BE2C (cell line): Measurements from ENCODE around the gene CEBPG.

Experiments used
- DNase-seq: peaks from one replicate; pipeline ENCODE4 v3.0.0-alpha.2; 2020
- H3K27me3 ChIP-seq: fragments of 250-450 bp; sonication (Bioruptor Pico); 2 replicates; pipeline ENCODE4 v1.5.1; 2020; ENCODE audit warnings: mild to moderate bottlenecking
- H3K36me3 ChIP-seq: fragments of 250-450 bp; sonication (Bioruptor Pico); 2 replicates; pipeline ENCODE4 v1.5.1; 2020; ENCODE audit warnings: mild to moderate bottlenecking
- H3K4me1 ChIP-seq: fragments of 250-450 bp; sonication (Bioruptor Pico); 2 replicates; pipeline ENCODE4 v1.5.1; 2020
- H3K4me3 ChIP-seq: 2 replicates; pipeline ENCODE4 v1.5.1; 2011; ENCODE audit warnings: low read depth, low read length
- H3K9me3 ChIP-seq: fragments of 250-450 bp; sonication (Bioruptor Pico); 2 replicates; pipeline ENCODE4 v1.5.1; 2020
- TF ChIP-seq, protein P1 (sequence below): IDR thresholded peaks from 2 replicates; pipeline ENCODE4 v1.5.1; 2012; ENCODE audit warnings: mild to moderate bottlenecking, low read depth, low read length

Gene CEBPG

DNA sequence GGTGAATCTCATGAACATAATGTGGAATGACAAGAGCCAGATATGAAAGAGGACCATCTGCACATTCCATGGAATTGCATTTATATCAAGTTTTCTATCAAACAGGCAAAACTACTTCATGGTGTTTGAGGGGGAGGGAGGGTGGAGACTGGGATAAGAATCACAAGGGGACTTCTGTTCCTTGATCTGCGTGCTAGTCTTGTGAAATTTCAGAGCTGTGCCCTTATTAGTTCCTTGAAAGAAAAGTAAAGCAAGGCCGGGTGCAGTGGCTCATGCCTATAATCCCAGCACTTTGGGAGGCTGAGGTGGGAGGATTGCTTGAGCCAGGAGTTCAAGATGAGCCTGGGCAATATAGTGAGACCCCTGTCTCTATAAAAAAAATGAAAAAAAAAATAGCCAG lies 30.2 kb upstream of the CEBPG start:
- DNase-seq: no peak
- no peaks in the 10 kb centered on the region for H3K36me3 ChIP-seq
- no peaks in the 10 kb centered on the region for H3K4me1 ChIP-seq
- TF ChIP-seq, protein P1, sequence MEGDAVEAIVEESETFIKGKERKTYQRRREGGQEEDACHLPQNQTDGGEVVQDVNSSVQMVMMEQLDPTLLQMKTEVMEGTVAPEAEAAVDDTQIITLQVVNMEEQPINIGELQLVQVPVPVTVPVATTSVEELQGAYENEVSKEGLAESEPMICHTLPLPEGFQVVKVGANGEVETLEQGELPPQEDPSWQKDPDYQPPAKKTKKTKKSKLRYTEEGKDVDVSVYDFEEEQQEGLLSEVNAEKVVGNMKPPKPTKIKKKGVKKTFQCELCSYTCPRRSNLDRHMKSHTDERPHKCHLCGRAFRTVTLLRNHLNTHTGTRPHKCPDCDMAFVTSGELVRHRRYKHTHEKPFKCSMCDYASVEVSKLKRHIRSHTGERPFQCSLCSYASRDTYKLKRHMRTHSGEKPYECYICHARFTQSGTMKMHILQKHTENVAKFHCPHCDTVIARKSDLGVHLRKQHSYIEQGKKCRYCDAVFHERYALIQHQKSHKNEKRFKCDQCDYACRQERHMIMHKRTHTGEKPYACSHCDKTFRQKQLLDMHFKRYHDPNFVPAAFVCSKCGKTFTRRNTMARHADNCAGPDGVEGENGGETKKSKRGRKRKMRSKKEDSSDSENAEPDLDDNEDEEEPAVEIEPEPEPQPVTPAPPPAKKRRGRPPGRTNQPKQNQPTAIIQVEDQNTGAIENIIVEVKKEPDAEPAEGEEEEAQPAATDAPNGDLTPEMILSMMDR: no peak
- H3K27me3 ChIP-seq: peaks cover 13% of the 10 kb centered on the region; the same call in 1 of the 2 replicates
- no peaks in the 10 kb centered on the region for H3K9me3 ChIP-seq
- no peak overlapping the region for H3K4me3 ChIP-seq

DNA sequence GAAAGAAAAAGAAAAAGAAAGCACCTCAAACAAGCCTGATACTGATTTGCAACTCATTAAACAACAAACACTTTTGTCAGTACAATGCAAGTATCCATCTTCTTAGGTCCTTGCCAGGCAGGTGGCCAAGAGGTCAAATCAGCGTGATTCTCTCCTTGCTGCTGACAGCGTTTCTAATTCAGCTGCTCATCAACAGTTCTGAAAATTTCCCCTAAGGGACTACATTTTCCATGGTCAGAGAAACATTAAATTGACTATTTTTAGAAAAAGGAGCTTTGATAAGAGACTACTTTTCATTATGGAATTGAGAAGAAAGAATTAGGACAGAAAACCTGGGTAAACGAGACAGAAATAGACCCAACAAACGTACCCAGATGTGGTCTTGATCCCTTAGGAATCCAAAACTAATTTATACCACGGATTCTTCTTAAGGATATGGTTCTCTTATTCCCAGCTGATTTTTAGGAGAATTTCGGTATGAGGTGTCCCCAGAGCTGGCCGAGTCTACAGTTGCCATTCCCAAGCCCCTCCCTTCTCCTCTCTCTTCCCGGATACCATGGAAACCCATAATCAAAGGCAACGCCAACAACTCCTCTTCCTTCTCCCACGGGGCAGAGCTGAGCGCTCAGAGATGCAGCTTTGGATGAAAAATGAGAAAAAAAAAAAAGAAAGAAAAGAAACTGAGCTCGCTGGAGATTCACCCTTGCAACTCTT lies 29.5 kb upstream of the CEBPG start:
- Histone ChIP-seq H3K4me1 (no peaks in the 10 kb centered on the region), H3K36me3 (no peaks in the 10 kb centered on the region), H3K4me3 (no peak overlapping the region), H3K9me3 (no peaks in the 10 kb centered on the region), H3K27me3 (peaks cover 13% of the 10 kb centered on the region; the same call in 1 of the 2 replicates)
- TF ChIP-seq, protein P1: no peak
- DNase-seq: no peak

DNA sequence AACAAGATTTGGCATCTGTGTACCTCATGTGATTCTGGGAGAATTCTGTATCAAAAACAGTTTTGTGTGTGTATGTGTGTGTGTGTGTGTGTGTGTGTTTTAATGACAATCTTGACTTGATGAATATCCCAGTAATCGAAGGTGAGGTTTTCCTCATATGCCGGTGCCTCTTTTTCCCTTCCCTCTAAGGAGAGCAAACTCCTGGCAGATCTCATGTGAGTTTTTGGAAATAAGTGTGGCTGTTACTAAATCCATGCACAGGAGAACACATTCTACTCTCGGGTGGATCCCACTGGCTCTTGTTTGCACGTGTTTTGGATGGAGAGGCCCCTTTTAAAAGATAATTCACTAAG lies 29.0 kb upstream of the CEBPG start:
- Histone ChIP-seq H3K27me3 (peaks cover 13% of the 10 kb centered on the region; the same call in 1 of the 2 replicates), H3K9me3 (no peaks in the 10 kb centered on the region), H3K4me3 (no peak overlapping the region), H3K36me3 (no peaks in the 10 kb centered on the region), H3K4me1 (no peaks in the 10 kb centered on the region)
- DNase-seq: no peak
- TF ChIP-seq, protein P1: no peak

DNA sequence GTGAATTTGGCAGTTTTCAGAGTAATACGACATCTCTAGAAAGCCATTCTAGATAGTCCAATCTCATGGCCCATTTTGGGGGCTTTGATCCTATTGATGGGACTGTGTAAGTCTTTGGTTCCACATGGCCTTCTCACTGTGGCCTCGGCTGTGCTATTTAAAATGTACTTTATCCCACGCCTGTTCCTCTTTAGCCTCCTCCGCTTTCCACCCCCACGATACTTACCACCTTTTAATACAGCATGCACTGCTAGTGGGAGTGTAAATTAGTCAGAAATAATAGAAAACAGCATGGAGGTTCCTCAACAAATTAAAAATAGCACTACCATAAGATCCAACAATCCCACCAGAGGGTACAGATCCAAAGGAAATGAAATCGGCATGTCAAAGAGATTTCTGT lies 28.3 kb upstream of the CEBPG start:
- TF ChIP-seq, protein P1: no peak
- Histone ChIP-seq H3K4me1 (no peaks in the 10 kb centered on the region), H3K4me3 (no peak overlapping the region), H3K36me3 (no peaks in the 10 kb centered on the region), H3K27me3 (peaks cover 13% of the 10 kb centered on the region; the same call in 1 of the 2 replicates), H3K9me3 (no peaks in the 10 kb centered on the region)
- no peak for DNase-seq

DNA sequence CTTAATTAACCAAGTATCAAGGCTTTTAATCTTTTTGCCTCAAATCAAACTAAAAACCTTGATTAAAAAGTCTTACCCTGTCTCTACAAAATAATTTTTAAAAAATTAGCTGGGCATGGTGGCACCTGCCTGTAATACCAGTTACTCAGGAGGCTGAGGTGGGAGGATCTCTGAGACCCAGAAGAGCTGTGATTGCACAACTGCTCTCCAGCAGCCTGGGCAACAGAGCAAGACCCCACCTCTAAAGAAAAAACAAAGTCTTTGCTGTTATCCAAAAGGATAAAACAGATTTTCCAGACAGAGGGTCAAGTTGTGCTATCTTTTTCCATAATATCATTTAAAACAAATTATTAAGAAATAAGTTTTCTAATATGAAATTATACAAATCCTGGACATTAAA lies 26.8 kb upstream of the CEBPG start:
- no peaks in the 10 kb centered on the region for H3K36me3 ChIP-seq
- no peaks in the 10 kb centered on the region for H3K4me1 ChIP-seq
- DNase-seq: no peak
- no peaks in the 10 kb centered on the region for H3K9me3 ChIP-seq
- TF ChIP-seq, protein P1: no peak
- H3K27me3 ChIP-seq: peaks cover 13% of the 10 kb centered on the region; the same call in 1 of the 2 replicates
- H3K4me3 ChIP-seq: no peak overlapping the region

DNA sequence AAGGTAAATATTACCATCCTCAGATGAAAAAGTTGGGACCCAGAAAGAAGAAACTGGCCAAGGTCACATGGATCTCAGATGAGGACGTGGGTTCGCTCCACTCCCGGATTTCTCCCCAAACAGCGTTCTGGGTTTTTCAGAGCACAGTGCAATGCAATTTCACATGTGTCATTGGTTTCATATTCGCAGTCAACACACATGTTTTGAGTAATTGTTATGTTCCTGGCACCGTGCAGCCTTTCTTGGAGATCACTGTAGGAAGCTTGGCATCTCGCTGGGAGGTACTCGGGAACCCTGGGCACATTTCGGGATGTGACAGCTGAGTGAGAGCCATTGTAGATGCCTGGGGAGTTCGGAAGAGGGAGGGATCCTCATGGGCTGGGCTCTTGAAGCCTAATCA lies 26.2 kb upstream of the CEBPG start:
- no peak overlapping the region for H3K4me3 ChIP-seq
- no peaks in the 10 kb centered on the region for H3K4me1 ChIP-seq
- TF ChIP-seq, protein P1: no peak
- H3K36me3 ChIP-seq: no peaks in the 10 kb centered on the region
- H3K27me3 ChIP-seq: peaks cover 13% of the 10 kb centered on the region; the same call in 1 of the 2 replicates
- no peak for DNase-seq
- no peaks in the 10 kb centered on the region for H3K9me3 ChIP-seq
